ENCODE measurements around the gene SRSF5.
"Not testable (repeated sequence)": the region's sequence is repeated elsewhere in the genome, so short reads cannot be mapped to it uniquely, and the experiment has no call there.

Gene SRSF5

DNA sequence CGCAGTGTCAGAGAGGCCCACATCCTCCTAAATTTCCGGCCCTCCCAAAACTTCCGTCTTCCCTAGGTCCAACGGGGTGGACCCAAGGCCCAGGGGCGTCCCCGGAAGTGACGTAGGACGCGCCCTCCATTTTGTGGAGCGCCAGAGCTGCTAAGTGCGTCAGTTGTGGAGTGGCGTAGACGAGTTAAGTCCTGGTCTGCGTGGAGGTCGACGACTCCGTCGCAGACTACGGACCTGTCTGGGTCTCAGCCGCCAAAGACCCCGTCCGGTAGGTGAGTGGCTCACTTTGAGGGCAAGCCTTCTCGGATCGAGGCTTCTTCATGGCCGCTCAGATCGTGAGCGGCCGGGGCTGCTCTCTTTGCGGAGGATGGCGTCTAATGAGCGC, at the start of gene SRSF5:
Gene SRSF5 (plus strand): TSS at position 159 of the 385 bp plus-strand sequence. CDS start 1,015 bp downstream, outside the sequence.
- peak; percentile 89 to 90 for DNase-seq (ENCODE audit: low read depth in 2 of 2)

DNA sequence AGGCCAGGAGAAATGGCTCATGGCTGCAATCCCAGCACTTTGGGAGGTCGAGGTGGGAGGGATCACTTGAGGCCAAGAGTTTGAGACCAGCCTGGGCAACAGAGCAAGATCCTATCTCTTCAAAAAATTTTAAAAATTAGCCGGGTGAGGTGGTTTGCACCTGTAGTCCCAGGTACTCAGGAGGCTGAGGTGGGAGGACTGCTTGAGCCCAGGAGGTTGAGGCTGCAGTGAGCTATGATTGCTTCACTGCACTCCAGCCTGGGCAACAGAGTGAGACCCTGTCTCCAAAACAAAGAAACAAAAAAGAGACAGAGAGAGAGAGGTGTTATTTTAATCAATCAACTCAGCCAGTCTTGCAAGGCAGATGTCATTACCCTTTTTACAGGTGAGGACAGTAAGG, 48.3 kb upstream of the SRSF5 start:
- DNase-seq (ENCODE audit: low read depth in 2 of 2) = not testable (repeated sequence)

DNA sequence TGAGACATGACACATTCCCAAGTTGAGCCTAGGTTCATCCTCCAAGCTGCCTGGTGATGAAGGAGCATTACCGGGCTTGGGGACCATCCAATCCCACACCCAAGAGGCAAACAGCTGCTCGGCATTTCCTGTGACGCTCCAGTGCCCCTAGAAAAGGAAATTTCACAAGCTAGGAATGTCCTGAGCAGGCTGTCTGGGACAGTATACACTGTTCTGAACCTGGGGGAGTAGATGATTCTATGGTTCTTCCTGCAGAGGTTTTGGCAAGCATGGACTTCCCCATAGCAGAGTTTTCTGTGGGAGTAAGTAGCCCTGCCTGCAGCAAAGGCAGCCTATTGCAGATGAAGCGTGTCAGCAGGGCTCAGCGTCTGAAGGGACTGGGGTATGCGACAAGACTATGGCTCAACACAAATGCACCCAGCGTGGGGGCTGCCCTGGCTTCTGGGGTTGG, 47.4 kb upstream of the SRSF5 start:
- no peak for DNase-seq (ENCODE audit: low read depth in 2 of 2)

DNA sequence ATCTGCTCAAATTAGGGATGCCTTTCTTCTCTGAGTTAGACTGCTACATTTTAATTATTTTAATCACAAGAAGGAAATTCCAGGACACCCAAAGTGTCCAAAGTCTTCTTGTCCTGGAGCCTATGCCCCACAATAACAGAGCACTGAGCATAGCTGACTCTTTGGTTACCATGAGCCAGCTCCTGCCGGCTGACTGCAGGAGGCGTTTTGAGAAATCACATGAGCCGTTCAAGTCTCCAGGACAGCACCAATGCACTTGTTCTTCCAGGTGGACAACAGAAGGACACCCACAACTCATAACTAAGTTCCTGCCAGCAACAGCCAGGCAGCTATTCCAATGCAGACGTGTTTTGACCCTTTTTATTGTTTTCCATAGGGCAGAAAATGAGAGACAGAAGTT, 46.0 kb upstream of the SRSF5 start:
- DNase-seq (ENCODE audit: low read depth in 2 of 2) = no peak

DNA sequence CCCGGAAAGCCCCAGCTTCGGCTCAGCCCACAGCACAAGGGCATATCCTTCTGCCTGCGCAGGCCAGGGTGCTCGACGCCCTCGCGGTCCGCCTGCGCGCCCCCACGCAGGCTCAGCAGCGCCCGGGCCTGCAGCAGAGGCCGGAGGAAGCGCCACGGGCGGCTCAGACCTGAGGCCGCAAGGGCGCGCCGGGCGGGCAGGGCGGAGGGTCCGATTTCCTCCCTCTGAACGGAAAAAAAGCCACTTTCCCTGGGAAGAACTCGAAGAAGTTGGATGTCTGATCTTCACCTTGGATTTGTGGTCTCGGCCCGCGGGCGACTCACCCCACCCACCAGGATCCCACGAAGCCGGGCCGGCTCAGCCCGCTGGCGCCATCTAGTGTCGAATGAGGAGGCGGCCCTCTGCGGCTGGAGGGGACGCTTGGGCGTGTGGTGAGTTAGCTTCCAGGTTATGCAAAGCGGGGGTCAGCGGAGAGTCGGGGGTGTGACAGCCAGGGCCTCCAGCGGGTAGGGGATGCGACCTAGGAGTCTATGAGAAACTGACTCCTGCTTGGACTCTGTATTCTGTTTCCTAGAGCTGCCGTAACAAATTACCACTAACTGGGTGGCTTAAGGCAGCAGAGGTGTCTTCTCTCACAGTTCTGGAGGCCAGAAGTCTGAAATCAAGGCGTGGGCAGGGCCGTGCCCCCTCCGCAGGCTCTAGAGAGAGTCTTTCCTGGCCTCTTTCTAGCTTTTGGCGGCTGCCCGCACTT, 40.0 kb upstream of the SRSF5 start:
- DNase-seq (ENCODE audit: low read depth in 2 of 2) = peak; percentile 74 to 75

DNA sequence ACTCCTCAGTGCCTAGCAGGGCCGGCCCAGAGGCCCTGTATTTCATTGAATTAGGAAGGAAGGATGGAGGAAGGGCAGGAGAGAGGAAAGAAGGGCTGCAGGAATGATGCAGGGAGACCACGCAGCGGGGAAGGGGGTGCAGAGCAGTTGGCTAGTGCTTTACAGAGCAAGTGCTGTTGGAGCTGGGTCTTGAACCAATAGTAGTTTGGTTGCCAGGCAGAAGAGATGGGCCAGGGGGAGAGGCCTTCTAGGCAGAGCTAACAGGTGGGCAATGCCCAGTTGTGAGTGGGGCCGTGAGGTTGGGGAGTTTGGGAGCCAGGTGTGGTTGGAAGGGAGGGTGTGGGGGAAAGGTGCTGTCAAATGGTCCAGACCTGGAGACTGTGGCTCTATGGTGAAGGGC, 39.1 kb upstream of the SRSF5 start:
- DNase-seq (ENCODE audit: low read depth in 2 of 2) = no peak

DNA sequence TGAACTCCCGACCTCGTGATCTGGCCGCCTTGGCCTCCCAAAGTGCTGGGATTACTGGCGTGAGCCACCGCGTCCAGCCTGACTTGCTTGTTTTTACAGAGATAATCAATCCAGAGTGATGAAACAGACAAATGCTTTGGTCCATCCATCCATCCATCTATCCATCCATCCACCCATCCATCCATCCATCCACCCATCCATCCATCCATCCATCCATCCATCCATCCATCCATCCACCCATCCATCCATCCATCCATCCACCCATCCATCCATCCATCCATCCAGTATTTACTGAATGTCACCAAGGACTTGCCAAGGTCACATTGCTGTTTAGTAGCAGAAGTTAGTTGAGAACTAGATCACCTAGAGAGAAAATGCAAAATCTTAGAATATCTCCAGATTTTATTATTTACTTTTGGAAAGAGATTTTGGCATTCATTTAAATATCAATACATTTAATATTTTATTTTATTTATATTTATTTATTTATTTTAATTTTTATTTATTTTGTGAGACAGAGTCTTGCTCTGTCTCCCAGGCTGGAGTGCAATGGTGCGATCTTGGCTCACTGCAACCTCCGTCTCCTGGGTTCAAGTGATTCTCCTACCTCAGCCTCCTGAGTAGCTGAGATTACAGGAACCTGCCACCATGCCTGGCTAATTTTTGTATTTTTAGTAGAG, 34.9 kb upstream of the SRSF5 start:
- not testable (repeated sequence) for DNase-seq (ENCODE audit: low read depth in 2 of 2)

DNA sequence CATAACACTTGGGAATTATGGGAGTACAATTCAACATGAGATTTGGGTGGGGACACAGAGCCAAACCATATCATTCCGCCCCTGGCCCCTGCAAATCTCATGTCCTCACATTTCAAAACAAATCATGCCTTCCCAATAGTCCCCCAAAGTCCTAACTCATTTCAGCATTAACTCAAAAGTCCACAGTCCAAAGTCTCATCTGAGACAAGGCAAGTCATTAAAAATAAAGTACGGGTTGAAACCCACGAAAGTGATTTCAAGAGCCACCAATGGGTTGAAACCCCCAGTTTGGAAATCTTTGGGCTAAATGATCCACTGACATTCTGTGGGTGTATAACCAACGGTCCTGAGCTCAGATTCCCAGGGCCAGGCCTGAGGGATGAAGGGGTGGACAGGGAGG, 30.5 kb upstream of the SRSF5 start:
- DNase-seq (ENCODE audit: low read depth in 2 of 2) = not testable (repeated sequence)

DNA sequence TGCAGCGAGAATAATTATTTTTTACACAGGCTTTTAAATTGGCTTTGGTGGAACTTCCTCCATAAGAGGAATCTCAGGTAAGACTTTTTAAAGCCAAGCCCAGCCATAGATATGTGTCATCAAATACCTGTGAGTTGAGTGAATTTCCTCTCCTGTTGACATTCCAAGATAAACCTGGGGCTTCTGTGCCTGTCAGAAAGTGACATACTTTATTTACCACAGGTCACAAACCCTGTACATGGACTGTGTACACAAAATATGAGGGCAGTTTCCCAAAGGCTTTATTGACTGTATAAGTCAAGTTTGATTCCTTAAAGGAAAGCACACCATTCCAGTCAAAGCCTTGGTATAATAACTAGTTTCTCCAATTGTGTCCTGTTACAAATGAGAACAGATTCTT, 25.9 kb upstream of the SRSF5 start:
- DNase-seq (ENCODE audit: low read depth in 2 of 2) = no peak

DNA sequence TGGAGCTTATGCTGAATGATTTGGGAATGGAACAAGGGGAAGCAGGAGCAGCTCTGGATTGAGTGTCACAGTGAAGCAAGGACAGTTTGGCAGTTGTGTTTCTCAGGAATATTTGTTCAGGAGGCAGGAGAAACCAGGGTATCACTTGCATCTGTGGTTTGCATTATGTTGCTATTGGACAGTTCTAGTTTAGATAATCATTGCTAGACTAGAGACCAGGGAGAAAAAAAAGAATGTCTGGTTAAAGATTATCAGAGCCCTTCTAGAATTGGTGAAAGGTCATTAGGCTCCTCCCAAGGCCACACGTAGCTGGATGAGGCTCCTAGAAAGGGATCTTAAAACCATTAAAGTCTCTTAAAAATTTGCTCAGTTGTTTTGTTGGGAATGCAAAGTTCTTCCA, 17.0 kb upstream of the SRSF5 start:
- DNase-seq (ENCODE audit: low read depth in 2 of 2) = no peak

DNA sequence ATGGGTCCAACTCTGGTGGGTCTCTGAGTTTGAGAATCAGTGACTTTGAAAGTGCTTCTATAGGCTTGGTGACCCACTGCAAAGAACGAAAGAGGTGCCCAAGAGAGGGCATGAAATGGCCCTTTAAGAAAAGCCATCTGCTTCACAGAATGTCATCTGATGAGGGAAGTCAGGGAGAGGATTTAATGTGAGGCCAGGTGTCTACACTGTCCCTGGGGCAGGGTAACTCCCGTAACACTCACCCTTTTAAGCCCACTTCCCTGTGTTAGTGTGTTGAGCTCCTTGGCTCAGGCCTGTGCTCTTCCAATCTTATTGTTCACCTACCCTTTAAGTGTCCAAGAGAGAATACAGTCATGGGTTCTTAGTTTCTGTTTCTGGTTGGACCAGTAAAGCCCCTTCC, 16.4 kb upstream of the SRSF5 start:
- DNase-seq (ENCODE audit: low read depth in 2 of 2) = no peak

DNA sequence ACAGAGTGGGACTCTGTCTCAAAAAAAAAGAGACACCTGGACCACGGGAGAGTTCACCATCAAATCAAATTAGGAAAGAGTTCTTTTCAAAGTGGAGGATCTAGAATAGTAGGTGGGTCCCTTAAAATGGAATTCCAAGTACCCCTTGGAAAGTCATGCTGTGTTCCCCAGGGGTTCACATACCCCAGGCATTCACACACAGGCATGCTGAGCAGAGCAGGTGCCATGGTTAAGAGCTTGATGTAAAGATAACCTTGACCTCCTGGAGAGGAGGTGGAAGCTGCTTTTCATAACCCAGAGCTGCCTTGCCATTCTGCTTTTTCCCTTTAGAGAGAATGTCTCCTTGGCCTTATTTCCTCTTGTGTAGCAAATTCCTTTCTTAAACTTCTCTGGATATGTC, 14.2 kb upstream of the SRSF5 start:
- DNase-seq (ENCODE audit: low read depth in 2 of 2) = no peak

DNA sequence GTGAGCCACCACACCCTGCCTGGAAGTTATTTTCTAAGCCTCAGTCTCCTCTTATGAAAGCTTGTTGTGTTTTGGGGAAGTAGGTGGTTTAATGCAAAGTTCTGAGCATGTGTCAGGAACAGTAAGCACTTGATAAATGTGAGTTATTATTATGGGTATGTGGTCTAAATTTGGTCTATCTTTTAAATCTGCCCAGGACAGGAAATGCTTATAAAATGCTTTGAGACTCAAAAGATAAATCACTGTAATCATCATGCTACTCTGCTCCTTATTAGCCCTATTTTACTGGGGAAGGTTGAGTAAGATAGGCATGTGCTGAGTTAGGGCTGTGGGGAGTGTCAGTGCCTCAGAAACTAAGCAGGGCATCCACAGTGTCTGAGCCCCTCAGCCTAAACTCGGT, 13.1 kb upstream of the SRSF5 start:
- no peak for DNase-seq (ENCODE audit: low read depth in 2 of 2)

DNA sequence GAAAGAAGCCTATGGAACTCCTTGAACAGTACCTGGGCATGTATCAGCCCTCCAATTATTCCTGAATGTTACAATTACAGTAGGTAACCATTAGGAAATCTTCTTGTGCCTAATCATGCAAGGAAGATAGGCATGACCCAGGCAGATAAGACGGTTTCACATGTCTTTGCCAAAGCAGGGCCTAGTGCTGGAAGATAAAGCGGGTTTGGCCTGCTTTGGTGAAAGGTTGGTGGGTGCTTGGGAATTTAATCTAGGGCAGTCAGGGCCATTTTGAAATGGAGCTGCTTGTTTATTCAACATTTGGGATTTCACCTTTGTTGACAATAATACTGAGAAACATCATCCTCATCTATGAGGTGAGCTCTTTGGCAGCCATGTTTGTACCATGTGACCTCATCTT, 12.5 kb upstream of the SRSF5 start:
- no peak for DNase-seq (ENCODE audit: low read depth in 2 of 2)

DNA sequence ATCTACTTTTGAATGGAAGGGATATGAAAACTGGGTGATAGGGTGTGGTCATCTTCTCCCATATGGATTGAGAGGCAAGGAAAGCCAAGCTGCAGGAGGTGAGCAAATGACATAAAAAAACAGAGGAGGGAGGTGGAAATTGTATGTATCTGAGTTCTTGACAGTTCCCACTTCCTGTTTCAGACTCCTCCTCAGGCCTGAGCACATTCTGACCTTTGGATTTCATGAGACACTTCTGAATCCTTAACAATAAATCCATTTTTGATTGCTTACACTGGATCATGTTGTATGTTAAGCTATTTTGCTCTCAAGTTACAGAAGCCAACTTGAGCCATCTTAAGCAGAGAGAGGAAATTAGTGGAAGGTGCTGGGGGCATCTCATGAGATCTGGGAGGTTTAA, 11.6 kb upstream of the SRSF5 start:
- DNase-seq (ENCODE audit: low read depth in 2 of 2) = no peak

DNA sequence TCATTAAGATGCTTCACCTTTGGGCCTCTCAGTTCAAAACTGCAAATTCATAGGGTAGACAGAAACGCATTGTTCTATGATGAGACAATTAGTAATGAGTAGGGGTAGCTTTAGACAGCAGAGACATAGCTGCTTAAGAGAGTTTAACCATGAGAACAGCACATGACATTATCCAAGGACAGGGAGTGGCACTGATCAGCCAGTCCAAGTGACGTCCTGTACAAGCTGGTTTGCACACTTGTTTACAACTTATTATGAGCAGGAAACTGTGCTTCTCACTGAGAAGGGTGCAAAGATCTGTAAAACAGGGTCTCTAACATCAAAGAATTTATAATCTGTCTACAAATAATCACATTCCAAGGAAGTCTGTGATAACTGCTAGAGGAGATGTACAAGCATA, 11.2 kb upstream of the SRSF5 start:
- no peak for DNase-seq (ENCODE audit: low read depth in 2 of 2)

DNA sequence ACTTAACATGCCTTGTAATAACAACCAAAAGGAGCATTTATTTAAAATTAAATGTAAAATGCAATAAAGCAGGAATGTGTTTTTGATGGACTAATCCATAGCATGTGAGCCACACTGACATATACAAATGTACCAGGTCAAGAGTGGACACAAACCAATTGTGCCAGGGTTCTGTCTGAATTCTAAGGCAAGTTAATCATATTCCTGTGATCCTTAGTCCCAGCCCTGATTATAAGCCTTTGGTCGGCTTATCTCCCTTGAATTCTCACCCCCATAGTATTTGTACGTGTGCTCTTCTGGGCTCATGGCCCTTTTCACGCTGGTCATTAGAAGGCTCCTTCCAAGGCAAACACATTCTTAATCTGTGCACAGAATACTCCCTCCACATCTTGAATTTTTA, 10.6 kb upstream of the SRSF5 start:
- no peak for DNase-seq (ENCODE audit: low read depth in 2 of 2)

DNA sequence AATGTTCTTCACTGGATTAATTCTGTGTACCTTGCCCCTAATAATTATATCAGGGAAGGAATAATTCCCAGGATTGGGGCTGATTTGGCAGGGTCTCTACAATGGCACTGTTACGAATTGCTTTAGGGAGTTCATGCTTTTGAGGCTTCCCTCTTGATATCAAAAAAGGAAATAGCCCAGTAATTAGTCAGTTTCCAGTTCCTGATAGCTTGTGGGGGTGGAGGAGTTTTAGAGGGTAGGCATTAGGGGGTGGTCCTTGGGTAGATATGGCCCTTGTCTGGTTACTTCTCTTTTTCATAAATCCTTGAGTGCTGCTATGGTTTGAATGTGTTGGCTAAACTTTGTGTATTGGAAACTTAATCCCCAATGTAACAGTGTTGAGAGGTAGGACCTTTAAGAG, 6.1 kb upstream of the SRSF5 start:
- DNase-seq (ENCODE audit: low read depth in 2 of 2) = no peak

DNA sequence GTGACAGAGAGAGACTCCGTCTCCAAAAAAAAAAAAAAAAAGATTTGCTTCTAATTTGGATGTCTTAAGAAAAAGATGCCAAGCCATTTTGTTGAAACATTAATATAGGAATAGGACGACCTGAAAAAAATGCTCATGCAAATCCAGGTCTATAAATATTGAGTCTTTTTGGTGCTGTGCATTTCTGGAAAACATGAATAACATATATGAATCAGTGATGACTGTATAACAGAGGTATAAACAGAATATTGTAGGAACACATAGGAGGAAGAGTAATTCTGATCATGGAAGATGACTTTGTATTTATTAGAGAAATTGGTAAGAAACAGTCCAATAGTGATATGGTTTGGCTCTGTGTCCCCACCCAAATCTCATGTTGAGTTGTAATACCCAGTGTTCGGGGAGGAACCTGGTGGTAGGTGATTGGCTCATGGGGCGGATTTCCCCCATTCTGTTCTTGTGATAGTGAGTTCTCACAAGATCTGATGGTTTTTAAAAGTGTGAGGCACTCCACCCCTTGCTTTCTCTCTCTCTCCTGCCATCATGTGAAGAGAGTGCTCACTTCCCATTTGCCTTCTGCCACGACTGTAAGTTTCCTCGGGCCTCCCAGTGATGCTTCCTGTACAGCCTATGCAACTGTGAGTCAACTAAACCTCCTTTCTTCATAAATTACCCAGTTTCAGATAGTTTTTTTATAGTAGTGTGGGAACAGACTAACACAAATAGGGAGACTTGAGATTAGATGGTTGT, 3.0 kb upstream of the SRSF5 start:
- DNase-seq (ENCODE audit: low read depth in 2 of 2) = no peak

DNA sequence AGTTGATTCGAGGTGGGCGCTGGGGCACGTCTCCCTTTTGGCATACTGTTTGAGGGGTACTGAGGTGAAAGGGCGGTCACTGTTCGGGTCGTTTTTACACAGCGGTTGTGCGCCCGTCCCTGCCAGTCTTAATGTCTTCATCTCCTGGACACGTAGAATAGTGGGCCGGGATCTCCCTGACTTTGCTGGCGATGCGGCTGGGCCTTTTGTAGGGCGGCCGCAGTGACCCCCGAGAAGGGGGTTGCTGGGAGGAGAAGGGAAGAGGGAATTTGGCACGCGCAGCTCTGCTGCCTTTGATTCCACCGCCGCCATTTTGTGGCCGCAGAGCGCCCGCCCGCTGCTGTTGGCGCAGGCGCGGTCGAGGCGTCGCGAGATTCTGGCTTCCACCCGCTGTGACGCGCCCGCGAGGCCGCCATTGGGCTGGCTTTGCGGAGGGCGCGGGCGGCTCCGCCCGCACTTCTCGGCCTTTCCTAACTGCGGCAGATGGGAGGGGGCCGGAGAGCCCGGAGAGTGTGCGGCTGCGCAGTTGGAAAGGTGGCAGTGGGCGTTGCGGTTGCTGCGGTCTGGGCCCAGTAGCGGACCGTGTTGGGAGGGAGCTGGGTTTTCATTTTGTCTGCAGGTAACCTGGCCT, 542 bp downstream of the SRSF5 start:
- DNase-seq (ENCODE audit: low read depth in 2 of 2) = peak; percentile 77 to 80

DNA sequence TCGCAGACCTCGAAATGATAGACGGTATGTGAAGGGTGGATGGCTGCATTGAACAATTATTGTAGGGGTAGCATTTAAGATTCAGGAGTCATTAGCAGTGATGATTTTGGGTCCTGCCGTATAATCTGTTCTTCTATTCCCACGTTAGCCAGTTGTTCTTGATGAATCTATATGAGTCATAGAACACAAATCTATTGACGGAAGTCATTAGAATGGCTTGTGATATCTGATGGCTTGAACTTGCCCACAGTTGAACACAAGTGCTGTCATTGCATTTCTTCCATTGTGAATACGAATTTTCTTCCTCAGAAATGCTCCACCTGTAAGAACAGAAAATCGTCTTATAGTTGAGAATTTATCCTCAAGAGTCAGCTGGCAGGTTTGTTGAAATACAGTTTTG, 1.9 kb downstream of the SRSF5 start:
- DNase-seq (ENCODE audit: low read depth in 2 of 2) = no peak

DNA sequence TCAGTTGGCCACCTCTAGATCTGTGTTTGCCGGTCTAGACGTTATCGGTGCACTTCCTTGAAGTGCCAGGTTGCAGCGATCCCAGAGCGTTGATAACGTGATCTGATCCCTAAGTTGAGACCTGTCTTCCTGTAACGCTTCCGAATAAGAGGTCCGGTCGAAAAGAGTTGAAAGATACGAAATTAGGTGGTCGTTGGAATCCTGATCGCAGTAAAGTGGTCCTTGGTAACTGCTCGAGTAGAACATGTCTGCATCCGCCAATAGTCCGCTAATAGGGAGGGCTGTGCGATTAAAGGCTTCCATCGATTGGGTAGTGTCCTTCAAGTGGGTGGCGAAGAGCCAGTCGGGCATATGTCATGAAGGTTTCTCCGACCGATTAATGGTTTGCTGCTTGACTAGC, 2.7 kb downstream of the SRSF5 start:
- no peak for DNase-seq (ENCODE audit: low read depth in 2 of 2)

Data from stimulated activated CD8-positive, alpha-beta memory T cell treated with anti-CD3 and anti-CD28 coated beads, Interleukin-2, amount 100 ng/mL, for 1 hour (primary cell).